GM21529 (cell line): ENCODE results near the gene AKAP13.
A peak's percentile ranks its signal among the peaks of the same experiment; 100 is the strongest.

Experiments used
- ATAC-seq: cut with Tn5 transposase; IDR thresholded peaks from one replicate; pipeline ENCODE4 v1.9.1; 2021; ENCODE audit not compliant: unreplicated experiment

Gene AKAP13

GRCh38 chr15:85772668-85773067 lies 392.3 kb downstream of the AKAP13 start:
- ATAC-seq: no peak

GRCh38 chr15:85773249-85773648 lies 392.8 kb downstream of the AKAP13 start:
- ATAC-seq: no peak

DNA sequence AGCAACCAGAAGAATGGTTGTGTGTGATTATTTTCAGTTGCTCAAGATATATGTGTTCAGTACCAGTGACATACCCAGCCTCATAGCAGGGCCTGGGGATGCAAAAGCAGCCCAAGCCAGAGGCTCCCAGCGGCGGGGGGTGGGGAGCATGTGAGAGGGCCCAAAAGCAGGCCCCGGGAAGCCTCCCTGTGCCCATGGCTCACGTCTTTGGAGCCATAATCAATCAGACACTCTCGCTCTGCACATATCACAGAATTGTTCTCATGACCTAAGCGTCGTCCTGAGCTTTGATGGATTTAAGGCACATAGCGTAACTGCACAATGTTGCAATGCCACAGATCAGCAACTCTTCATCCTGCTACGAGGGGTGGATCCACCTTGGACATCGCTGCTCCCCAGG lies 393.6 kb downstream of the AKAP13 start:
- no peak for ATAC-seq

- no peak for ATAC-seq
These were observed 397.1 kb downstream of the AKAP13 start for GRCh38 chr15:85777250-85778106.

DNA sequence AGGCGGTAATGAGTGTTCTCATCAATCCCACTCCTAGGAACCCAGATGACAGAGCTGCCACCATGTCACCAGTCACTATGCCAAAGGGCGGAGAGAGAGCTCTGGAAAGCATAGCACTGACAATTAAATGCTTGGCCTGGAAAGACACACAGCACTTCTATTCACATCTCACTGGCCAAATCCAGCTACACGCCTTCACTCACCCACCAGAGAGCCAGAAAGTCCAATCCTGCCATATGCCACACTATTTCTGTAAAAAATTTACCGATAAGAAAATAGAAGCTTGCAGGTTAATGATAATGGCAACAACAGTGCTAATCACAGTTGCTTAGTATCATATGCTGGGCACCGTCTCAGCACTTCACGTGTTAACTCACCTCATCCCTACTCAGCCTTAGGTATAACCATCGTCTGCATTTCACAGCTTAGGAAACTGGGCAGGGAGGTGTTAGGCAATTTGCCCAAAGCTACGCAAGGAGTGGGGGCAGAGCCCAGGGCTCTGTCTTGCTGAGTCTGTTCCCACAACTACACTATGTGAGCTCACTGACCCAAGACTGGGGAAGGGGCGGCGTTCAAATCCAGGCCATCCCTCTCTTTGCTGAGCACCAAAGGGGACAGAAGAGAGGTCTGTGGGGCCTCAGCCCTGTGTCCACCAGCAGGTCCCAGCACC lies 397.8 kb downstream of the AKAP13 start:
- ATAC-seq: no peak

DNA sequence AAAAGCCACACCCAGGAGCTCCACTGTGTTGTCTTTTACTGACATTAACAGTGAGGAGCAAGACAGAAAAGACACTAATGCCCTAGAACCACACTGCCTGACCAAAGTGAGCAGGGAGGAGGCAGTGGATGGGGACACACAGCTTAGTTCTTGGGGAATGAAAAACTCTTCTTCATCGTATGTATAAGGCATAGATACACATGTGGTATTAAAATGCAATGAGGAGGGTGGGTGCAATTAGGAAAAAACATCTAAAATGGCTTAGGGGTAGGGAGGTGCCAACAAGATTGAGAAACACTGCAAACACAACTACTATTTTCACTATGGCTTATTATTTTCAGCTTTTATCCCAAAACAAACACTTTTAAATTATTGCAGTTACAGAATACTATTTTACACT lies 398.8 kb downstream of the AKAP13 start:
- ATAC-seq: no peak

DNA sequence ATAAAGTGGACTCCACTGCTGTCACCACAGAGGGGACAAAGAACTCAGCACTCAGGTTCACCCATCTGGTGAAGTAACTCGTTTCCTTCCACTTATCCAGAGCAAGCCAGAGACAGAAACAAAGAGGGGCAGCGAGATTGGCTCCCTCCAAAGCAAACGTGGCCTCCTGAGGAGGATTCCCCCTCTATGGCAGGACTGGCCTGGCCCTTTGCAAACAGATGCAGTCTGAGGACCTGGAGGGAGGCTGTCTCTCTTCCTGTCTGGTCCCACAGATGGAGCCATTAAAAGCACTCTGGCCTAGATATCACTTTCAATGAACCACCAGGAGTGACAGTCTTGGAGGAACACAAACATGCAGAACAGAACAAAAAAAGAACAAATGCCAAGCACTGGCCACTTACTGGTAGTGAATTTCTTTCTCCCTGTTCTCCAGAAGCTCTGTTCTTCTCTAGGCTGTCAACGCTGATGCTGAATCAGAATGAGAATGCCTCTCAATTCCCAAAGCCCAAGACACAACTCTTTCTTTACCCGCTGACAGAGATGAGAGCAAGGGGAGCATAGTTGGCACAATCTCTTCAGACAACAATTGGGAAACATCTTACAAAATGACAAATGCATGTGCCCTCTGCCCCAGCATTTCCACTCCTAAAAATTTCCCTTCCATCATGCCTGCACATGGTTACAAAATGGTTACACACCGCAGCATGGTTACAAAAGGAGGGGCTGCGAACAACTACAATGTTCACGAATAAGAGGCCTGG lies 400.0 kb downstream of the AKAP13 start:
- no peak for ATAC-seq

GRCh38 chr15:85781099-85781498 lies 400.7 kb downstream of the AKAP13 start:
- ATAC-seq: no peak

GRCh38 chr15:85782064-85782463 lies 401.7 kb downstream of the AKAP13 start:
- ATAC-seq: no peak

DNA sequence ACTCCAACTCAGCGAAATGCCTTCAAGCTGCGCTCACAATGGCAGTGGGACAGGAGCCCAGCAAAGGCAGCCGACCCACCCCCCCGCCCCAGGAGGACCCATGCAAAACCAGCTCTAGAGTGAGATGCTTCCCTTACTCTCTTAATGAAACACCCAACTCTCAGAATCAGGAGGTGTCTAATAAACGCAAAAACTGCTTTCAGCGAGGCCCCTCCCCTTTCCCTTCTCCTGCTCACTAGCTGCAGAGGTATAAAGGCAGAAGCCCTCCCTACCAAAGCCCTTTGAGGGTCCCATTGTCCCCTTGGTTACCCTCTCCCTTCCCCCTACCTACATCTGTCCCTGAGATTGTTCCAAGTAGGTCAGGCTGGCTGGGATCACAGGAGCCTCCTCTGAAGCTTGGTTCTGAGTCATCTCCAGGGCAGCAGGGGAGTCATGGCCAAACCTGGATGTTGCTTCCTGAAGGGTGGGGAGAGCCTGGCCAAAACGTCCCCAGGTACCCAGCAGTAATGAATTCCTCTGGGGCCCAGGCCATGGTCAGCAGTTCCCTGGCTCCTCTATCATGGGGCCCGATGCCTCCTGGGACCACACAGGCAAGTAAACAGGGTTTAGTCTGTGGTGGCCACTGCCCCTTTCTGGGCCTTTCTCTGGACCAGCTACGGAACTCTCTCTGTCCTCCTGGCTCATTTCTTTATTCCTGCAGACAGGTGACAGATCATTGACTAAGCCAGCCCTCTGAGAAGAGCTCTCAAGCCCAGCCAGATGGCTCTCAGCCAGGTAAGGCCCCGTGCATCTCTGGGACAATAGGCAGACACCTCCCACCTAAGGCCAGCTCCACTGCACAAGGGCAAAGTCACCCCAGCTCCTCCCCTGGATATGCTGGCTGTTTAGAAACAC lies 405.7 kb downstream of the AKAP13 start:
- peak; percentile 26 for ATAC-seq

GRCh38 chr15:85786781-85787114 lies 406.3 kb downstream of the AKAP13 start:
- no peak for ATAC-seq

DNA sequence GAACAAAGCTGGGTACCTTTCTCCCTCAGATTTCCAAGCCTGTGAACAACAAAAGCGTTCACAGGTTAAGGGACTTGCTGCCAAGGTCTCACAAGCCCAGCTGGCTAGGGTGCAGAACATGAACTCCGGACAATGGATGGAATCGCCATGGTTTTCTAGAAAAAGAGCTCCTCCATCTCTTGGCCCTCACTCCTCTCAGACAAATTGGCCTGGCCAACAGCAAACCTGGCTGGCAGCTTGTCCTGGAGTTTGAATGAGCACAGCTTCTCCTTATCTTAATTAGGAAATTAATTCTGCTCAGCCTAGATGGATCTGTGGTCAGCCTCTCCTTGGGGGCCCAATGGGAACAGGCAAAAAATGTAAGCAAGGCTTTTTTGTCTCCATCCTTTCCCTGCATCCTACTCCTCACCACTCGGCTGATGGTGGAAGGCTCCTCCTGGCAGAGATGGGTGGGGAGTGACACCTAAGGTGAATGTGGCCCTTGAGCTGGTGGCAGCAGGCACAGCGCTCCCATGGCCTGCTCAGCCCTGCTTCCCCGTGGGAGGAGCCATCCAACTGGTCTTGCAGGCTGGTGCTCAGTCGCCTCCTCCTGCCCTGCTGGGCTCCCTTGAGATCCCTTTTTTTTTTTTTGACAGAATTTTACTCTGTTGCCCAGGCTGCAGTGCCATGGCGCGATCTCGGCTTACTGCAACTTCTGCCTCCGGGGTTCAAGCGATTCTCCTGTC lies 408.5 kb downstream of the AKAP13 start:
- no peak for ATAC-seq

GRCh38 chr15:85789496-85789875 lies 409.1 kb downstream of the AKAP13 start:
- ATAC-seq: no peak

GRCh38 chr15:85792102-85792731 lies 411.8 kb downstream of the AKAP13 start:
- no peak for ATAC-seq

GRCh38 chr15:85792912-85793590 lies 412.6 kb downstream of the AKAP13 start:
- no peak for ATAC-seq

- peak; percentile 43 for ATAC-seq
These were observed 413.5 kb downstream of the AKAP13 start for GRCh38 chr15:85793641-85794597.

- ATAC-seq: peak; percentile 99
These were observed 414.4 kb downstream of the AKAP13 start, which contains the start of gene KLHL25 for GRCh38 chr15:85794598-85795336. Gene KLHL25 (minus strand): TSS chr15:85794925. CDS start chr15:85769810, 25,115 bp downstream.
